Osteoblast (primary cell): Measurements from ENCODE around the gene ERFL. TPM values are rescaled to one million over a fixed set of nuclear protein-coding genes. Genes with fewer than 3 reads are reported as not detected.
A peak's percentile ranks its signal among the peaks of the same experiment; 100 is the strongest.

Experiments
- DNase-seq: peaks from one replicate; pipeline ENCODE4 v3.0.0; 2011; ENCODE audit warnings: low spot score, mixed read lengths; ENCODE audit not compliant: insufficient read length; ENCODE audit errors: missing footprints
- H2AFZ ChIP-seq: 2 replicates; pipeline ENCODE4 v1.6.0; 2011; ENCODE audit warnings: mild to moderate bottlenecking, low read length
- H3K27ac ChIP-seq: 2 replicates; pipeline ENCODE4 v1.5.1; 2011; ENCODE audit warnings: mild to moderate bottlenecking, low read depth, low read length, moderate library complexity
- H3K27me3 ChIP-seq: 2 replicates; pipeline ENCODE4 v1.6.0; 2012; ENCODE audit warnings: mild to moderate bottlenecking, control low read depth, inconsistent platforms, low read length, moderate library complexity; ENCODE audit not compliant: insufficient read depth
- H3K36me3 ChIP-seq: 2 replicates; pipeline ENCODE4 v1.5.1; 2011; ENCODE audit warnings: mild to moderate bottlenecking, low read length, control low read depth, moderate library complexity; ENCODE audit not compliant: insufficient read depth
- H3K4me1 ChIP-seq: 2 replicates; pipeline ENCODE4 v1.5.1; 2011; ENCODE audit warnings: mild to moderate bottlenecking, low read length, control low read depth, moderate library complexity; ENCODE audit not compliant: insufficient read depth
- H3K4me2 ChIP-seq: 2 replicates; pipeline ENCODE4 v1.6.0; 2011; ENCODE audit warnings: mild to moderate bottlenecking, low read length; ENCODE audit not compliant: insufficient read depth
- H3K4me3 ChIP-seq: fragments of 200-600 bp; sonication (generic); 3 replicates; pipeline ENCODE4 v1.5.1; 2012; ENCODE audit warnings: mild to moderate bottlenecking, low read length, inconsistent platforms; ENCODE audit not compliant: insufficient read depth
- H3K79me2 ChIP-seq: 2 replicates; pipeline ENCODE4 v1.6.0; 2012; ENCODE audit warnings: mild to moderate bottlenecking, low read length, control low read depth, inconsistent platforms; ENCODE audit not compliant: insufficient read depth
- H3K9me3 ChIP-seq: 2 replicates; pipeline ENCODE4 v1.5.1; 2011; ENCODE audit warnings: low read depth, low read length, control low read depth
- H4K20me1 ChIP-seq: 2 replicates; pipeline ENCODE4 v1.6.0; 2012; ENCODE audit warnings: mild to moderate bottlenecking, low read length, control low read depth; ENCODE audit not compliant: insufficient read depth
- CTCF ChIP-seq: IDR thresholded peaks from 2 replicates; pipeline ENCODE4 v1.5.1; 2011; ENCODE audit warnings: mild to moderate bottlenecking, low read depth, low read length, moderate library complexity; ENCODE audit errors: extremely low read depth
- total RNA-seq: library from RNA; depleted of rRNA; stranded (reverse); fragments of >200 nt; gene quantifications from 2 replicates; pipeline ENCODE4 v1.2.3, GENCODE V29; 2012

Gene ERFL
- total RNA-seq, 1 donor: under 0.01 TPM

- Histone ChIP-seq H3K27ac (no peak overlapping the region), H3K36me3 (peaks cover 58% of the 10 kb centered on the region), H3K79me2 (peaks cover 70% of the 10 kb centered on the region), H3K27me3 (peaks cover 3% of the 10 kb centered on the region), H3K9me3 (no peaks in the 10 kb centered on the region), H2AFZ (no peak overlapping the region), H3K4me2 (peak overlapping the region; percentile 97), H3K4me1 (peaks cover 28% of the 10 kb centered on the region), H3K4me3 (peak overlapping the region; percentile 24), H4K20me1 (peaks cover 56% of the 10 kb centered on the region)
- TF ChIP-seq CTCF: no peak
- peak; percentile 76 for DNase-seq
Measured at GRCh38 chr19:41862445-41862986, 65.7 kb downstream of the ERFL start.

GRCh38 chr19:41861846-41862245, 66.4 kb downstream of the ERFL start:
- Histone ChIP-seq H3K9me3 (no peaks in the 10 kb centered on the region), H3K27me3 (peaks cover 3% of the 10 kb centered on the region), H4K20me1 (peaks cover 50% of the 10 kb centered on the region), H3K79me2 (peaks cover 63% of the 10 kb centered on the region), H3K4me2 (peak overlapping the region; percentile 97), H3K4me3 (peak overlapping the region; percentile 93), H3K36me3 (peaks cover 56% of the 10 kb centered on the region), H3K4me1 (peaks cover 28% of the 10 kb centered on the region), H3K27ac (no peak overlapping the region), H2AFZ (no peak overlapping the region)
- no peak for TF ChIP-seq CTCF
- DNase-seq: peak; percentile 77

GRCh38 chr19:41861116-41861768, 67.0 kb downstream of the ERFL start:
- H2AFZ ChIP-seq: no peak overlapping the region
- H3K4me1 ChIP-seq: peaks cover 28% of the 10 kb centered on the region
- no peak for TF ChIP-seq CTCF
- peak overlapping the region; percentile 95 for H3K27ac ChIP-seq
- H3K4me2 ChIP-seq: peak overlapping the region; percentile 97
- peaks cover 52% of the 10 kb centered on the region for H3K36me3 ChIP-seq
- no peaks in the 10 kb centered on the region for H3K9me3 ChIP-seq
- peaks cover 3% of the 10 kb centered on the region for H3K27me3 ChIP-seq
- peaks cover 59% of the 10 kb centered on the region for H3K79me2 ChIP-seq
- peaks cover 46% of the 10 kb centered on the region for H4K20me1 ChIP-seq
- no peak for DNase-seq
- H3K4me3 ChIP-seq: peak overlapping the region; percentile 93

- H3K36me3 ChIP-seq: peaks cover 48% of the 10 kb centered on the region
- H3K9me3 ChIP-seq: no peaks in the 10 kb centered on the region
- peaks cover 44% of the 10 kb centered on the region for H4K20me1 ChIP-seq
- H2AFZ ChIP-seq: no peak overlapping the region
- DNase-seq: peak; percentile 73
- H3K4me2 ChIP-seq: peak overlapping the region; percentile 97
- TF ChIP-seq CTCF: no peak
- peak overlapping the region; percentile 95 for H3K27ac ChIP-seq
- H3K4me1 ChIP-seq: peaks cover 28% of the 10 kb centered on the region
- H3K4me3 ChIP-seq: peak overlapping the region; percentile 93
- H3K27me3 ChIP-seq: peaks cover 3% of the 10 kb centered on the region
- H3K79me2 ChIP-seq: peaks cover 55% of the 10 kb centered on the region
Measured at GRCh38 chr19:41860419-41861115, 67.7 kb downstream of the ERFL start.
